ENCODE data around the gene CD59. TPM values are rescaled to one million over a fixed set of nuclear protein-coding genes. Genes with fewer than 3 reads are reported as not detected.
A peak's percentile ranks its signal among the peaks of the same experiment; 100 is the strongest.

The CD59 gene
- total and polyA plus RNA-seq, 2 of the 13 experiments (the other 11 are each of a cell fraction or from before 2014, with no cell fraction given) = 127 to 289 TPM

GRCh38 chr11:33699515-33700062, 36.6 kb downstream of the CD59 start (continued):
- no peak; the same call in 1 of the 2 replicates for TF ChIP-seq ZNF790 (CRISPR knock-in tag; IDR thresholded peaks at IDR 0.05; ENCODE audit: borderline replicate concordance)
- TF ChIP-seq IKZF1 (IDR thresholded peaks at IDR 0.05) = no peak
- TF ChIP-seq CEBPG (CRISPR knock-in tag; IDR thresholded peaks at IDR 0.05) = peak; percentile 89
- no peak for TF ChIP-seq KLF16 (CRISPR knock-in tag; IDR thresholded peaks at IDR 0.05)
- no peak for TF ChIP-seq ZNF800 (CRISPR knock-in tag; IDR thresholded peaks at IDR 0.05)
- no peak for TF ChIP-seq KDM5A (IDR thresholded peaks at IDR 0.05; ENCODE audit: borderline replicate concordance, low read length)
- TF ChIP-seq RARA (CRISPR knock-in tag; IDR thresholded peaks at IDR 0.05) = peak; percentile 80
- TF ChIP-seq SALL1 (CRISPR knock-in tag; IDR thresholded peaks at IDR 0.05) = peak; percentile 78; the same call in 1 of the 2 replicates
- no peak for TF ChIP-seq NONO (IDR thresholded peaks at IDR 0.05)
- TF ChIP-seq NONO (CRISPR knock-in tag; conservative IDR thresholded peaks at IDR 0.05) = no peak
- TF ChIP-seq POLR2G (IDR thresholded peaks at IDR 0.05; ENCODE audit: low read depth, low read length) = peak; percentile 76
- TF ChIP-seq BRD4 (CRISPR knock-in tag; IDR thresholded peaks at IDR 0.05) = no peak
- TF ChIP-seq PAXIP1 (CRISPR knock-in tag; conservative IDR thresholded peaks at IDR 0.05) = peak; percentile 94
- no peak for TF ChIP-seq ZBTB33 (CRISPR knock-in tag; IDR thresholded peaks at IDR 0.05)
- TF ChIP-seq IRX3 (CRISPR knock-in tag; IDR thresholded peaks at IDR 0.05; ENCODE audit: borderline replicate concordance, low read depth) = no peak
- TF ChIP-seq REST (IDR thresholded peaks at IDR 0.05; ENCODE audit: borderline replicate concordance in 1 of 2, low read depth in 1 of 2, low read length in 2 of 2) = no peak; a peak in 1 of 4 replicates
- no peak for TF ChIP-seq SETDB1 (CRISPR knock-in tag; IDR thresholded peaks at IDR 0.05; ENCODE audit: borderline replicate concordance)
- TF ChIP-seq NCOA5 (CRISPR knock-in tag; IDR thresholded peaks at IDR 0.05) = no peak
- no peak for TF ChIP-seq BRCA1 (CRISPR knock-in tag; IDR thresholded peaks at IDR 0.05)
- TF ChIP-seq RXRB (CRISPR knock-in tag; IDR thresholded peaks at IDR 0.05; ENCODE audit: borderline replicate concordance) = peak; percentile 97

Data from HepG2 (cell line).